HG02642 (cell line): ENCODE measurements around the gene GAGE12E.
"Not testable (repeated sequence)": the region's sequence is repeated elsewhere in the genome, so short reads cannot be mapped to it uniquely, and the experiment has no call there.

Experiments used
- ATAC-seq: cut with Tn5 transposase; IDR thresholded peaks from one replicate; pipeline ENCODE4 v1.9.1; 2021; ENCODE audit warnings: mild to moderate bottlenecking; ENCODE audit not compliant: unreplicated experiment, poor library complexity

Gene GAGE12E, protein sequence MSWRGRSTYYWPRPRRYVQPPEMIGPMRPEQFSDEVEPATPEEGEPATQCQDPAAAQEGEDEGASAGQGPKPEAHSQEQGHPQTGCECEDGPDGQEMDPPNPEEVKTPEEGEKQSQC

DNA sequence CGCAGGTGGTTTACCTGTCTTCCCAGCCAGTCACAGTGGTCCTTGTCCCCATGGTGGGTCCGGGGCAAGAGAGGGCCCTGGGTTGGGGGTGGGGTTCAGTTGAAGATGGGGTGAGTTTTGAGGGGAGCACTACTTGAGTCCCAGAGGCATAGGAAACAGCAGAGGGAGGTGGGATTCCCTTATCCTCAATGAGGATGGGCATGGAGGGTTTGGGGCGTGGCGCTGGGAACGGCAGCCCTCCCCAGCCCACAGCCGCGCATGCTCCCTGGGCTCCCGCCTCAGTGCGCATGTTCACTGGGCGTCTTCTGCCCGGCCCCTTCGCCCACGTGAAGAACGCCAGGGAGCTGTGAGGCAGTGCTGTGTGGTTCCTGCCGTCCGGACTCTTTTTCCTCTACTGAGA lies at the start of gene GAGE12E:
GAGE12E (plus strand) TSS at position 301 of the 400 bp plus-strand sequence. CDS start 1,155 bp downstream, outside the sequence.
- ATAC-seq = not testable (repeated sequence)

DNA sequence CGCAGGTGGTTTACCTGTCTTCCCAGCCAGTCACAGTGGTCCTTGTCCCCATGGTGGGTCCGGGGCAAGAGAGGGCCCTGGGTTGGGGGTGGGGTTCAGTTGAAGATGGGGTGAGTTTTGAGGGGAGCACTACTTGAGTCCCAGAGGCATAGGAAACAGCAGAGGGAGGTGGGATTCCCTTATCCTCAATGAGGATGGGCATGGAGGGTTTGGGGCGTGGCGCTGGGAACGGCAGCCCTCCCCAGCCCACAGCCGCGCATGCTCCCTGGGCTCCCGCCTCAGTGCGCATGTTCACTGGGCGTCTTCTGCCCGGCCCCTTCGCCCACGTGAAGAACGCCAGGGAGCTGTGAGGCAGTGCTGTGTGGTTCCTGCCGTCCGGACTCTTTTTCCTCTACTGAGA lies 19.2 kb upstream of the GAGE12E start, which contains the start of gene GAGE12C:
GAGE12C (plus strand) TSS at position 301 of the 400 bp plus-strand sequence. CDS start 1,155 bp downstream, outside the sequence.
- ATAC-seq = not testable (repeated sequence)

DNA sequence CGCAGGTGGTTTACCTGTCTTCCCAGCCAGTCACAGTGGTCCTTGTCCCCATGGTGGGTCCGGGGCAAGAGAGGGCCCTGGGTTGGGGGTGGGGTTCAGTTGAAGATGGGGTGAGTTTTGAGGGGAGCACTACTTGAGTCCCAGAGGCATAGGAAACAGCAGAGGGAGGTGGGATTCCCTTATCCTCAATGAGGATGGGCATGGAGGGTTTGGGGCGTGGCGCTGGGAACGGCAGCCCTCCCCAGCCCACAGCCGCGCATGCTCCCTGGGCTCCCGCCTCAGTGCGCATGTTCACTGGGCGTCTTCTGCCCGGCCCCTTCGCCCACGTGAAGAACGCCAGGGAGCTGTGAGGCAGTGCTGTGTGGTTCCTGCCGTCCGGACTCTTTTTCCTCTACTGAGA lies 9.7 kb upstream of the GAGE12E start, which contains the start of gene GAGE12D:
GAGE12D (plus strand) TSS at position 301 of the 400 bp plus-strand sequence. CDS start 1,155 bp downstream, outside the sequence.
- not testable (repeated sequence) for ATAC-seq

DNA sequence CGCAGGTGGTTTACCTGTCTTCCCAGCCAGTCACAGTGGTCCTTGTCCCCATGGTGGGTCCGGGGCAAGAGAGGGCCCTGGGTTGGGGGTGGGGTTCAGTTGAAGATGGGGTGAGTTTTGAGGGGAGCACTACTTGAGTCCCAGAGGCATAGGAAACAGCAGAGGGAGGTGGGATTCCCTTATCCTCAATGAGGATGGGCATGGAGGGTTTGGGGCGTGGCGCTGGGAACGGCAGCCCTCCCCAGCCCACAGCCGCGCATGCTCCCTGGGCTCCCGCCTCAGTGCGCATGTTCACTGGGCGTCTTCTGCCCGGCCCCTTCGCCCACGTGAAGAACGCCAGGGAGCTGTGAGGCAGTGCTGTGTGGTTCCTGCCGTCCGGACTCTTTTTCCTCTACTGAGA lies 9.5 kb downstream of the GAGE12E start, which contains the start of gene GAGE12F:
GAGE12F (plus strand) TSS at position 301 of the 400 bp plus-strand sequence. CDS start 1,155 bp downstream, outside the sequence.
- not testable (repeated sequence) for ATAC-seq

DNA sequence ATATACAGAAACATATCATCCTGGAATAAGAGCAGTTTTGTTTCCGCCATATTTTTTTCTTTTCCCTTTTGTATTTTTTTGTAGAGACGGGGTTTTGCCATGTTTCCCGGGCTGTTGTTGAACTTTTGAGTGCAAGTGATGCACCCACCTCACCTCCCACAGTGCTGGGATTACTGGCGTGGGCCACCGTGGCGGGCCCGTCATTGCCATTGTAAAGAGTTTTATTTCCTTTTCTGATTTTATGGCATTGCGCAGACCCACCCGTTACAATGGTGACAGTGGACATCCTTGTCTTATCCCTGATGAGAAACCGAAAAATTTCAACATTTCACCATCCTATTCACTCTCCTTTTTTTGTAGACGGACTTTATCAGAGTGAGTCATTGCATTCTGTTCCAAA lies 17.6 kb downstream of the GAGE12E start:
- not testable (repeated sequence) for ATAC-seq

DNA sequence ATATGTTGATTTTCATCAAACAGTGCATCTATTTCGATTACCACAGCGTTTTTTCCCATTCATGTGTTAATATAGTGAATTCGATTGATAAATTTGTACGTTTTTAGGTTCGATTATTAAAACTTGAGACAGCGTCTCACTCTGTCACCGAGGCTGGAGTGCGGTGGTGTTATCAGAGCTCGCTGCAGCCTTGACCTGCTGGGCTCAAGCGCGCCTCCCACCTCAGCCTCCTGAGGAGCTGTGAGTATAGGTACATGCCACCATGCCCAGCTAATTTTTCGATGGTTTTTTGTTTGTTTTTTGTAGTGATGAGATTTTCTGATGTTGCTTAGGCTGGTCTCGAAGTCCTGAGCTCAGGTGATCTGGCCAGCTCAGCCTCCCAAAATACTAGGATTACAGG lies 18.1 kb downstream of the GAGE12E start:
- ATAC-seq = not testable (repeated sequence)

DNA sequence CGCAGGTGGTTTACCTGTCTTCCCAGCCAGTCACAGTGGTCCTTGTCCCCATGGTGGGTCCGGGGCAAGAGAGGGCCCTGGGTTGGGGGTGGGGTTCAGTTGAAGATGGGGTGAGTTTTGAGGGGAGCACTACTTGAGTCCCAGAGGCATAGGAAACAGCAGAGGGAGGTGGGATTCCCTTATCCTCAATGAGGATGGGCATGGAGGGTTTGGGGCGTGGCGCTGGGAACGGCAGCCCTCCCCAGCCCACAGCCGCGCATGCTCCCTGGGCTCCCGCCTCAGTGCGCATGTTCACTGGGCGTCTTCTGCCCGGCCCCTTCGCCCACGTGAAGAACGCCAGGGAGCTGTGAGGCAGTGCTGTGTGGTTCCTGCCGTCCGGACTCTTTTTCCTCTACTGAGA lies 19.0 kb downstream of the GAGE12E start, which contains the start of gene GAGE12G:
GAGE12G (plus strand) TSS at position 301 of the 400 bp plus-strand sequence. CDS start 1,155 bp downstream, outside the sequence.
- ATAC-seq = not testable (repeated sequence)

DNA sequence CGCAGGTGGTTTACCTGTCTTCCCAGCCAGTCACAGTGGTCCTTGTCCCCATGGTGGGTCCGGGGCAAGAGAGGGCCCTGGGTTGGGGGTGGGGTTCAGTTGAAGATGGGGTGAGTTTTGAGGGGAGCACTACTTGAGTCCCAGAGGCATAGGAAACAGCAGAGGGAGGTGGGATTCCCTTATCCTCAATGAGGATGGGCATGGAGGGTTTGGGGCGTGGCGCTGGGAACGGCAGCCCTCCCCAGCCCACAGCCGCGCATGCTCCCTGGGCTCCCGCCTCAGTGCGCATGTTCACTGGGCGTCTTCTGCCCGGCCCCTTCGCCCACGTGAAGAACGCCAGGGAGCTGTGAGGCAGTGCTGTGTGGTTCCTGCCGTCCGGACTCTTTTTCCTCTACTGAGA lies 28.6 kb downstream of the GAGE12E start, which contains the start of gene GAGE12H:
GAGE12H (plus strand) TSS at position 301 of the 400 bp plus-strand sequence. CDS start 1,155 bp downstream, outside the sequence.
- ATAC-seq = not testable (repeated sequence)

DNA sequence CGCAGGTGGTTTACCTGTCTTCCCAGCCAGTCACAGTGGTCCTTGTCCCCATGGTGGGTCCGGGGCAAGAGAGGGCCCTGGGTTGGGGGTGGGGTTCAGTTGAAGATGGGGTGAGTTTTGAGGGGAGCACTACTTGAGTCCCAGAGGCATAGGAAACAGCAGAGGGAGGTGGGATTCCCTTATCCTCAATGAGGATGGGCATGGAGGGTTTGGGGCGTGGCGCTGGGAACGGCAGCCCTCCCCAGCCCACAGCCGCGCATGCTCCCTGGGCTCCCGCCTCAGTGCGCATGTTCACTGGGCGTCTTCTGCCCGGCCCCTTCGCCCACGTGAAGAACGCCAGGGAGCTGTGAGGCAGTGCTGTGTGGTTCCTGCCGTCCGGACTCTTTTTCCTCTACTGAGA lies 38.1 kb downstream of the GAGE12E start, which contains the start of gene GAGE2A:
GAGE2A (plus strand) TSS at position 301 of the 400 bp plus-strand sequence. CDS start 1,155 bp downstream, outside the sequence.
- ATAC-seq = not testable (repeated sequence)

DNA sequence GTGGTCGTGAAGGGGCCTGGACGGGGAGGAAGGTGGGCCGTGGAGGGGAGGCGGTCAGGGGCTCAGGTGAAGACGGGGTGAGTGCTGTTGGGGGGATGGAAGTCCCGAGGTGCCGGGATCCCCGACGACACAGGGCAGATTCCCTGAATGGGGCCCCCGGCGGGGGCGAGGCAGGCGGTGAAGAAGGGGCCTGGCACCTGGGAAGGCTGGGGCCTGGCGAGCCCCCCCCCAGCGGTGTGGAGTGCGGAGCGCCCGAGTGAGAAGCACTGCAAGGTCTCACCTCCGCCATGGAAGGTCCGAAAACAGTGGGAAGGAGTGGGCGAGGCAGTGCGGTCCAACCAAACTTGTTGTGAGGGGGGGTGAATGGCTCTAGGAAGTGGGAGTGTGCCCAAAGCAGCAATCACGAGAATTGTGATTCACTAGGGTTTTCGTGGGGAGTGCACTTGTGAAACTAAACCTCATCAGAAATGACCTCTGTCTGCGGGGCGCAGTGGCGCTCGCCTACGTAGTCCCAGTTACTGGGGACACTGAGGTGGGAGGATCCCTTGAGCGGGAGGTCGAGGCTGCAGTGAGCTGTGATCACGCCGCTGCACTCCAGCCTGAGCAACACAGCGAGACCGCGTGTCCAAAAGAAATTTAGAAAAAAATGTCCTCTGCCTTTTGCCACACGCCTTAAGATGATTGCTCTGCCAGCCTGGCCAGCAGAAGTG lies 38.8 kb downstream of the GAGE12E start:
- ATAC-seq = not testable (repeated sequence)

DNA sequence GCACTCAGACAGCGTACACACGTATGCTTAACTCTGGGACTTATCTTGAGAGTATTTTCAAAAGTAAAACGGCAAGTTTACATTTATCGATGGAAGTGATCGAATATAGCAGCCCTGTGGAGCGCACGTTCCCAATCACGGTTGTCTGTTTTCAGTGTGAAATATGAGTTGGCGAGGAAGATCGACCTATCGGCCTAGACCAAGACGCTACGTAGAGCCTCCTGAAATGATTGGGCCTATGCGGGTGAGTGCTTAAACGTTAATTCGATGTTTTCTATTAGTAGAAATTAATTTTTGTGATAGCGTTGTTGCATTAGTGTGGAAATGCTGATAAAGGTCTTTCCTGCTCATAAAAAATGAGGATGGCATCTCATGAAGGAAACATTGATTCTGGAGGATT lies 39.4 kb downstream of the GAGE12E start:
- not testable (repeated sequence) for ATAC-seq

DNA sequence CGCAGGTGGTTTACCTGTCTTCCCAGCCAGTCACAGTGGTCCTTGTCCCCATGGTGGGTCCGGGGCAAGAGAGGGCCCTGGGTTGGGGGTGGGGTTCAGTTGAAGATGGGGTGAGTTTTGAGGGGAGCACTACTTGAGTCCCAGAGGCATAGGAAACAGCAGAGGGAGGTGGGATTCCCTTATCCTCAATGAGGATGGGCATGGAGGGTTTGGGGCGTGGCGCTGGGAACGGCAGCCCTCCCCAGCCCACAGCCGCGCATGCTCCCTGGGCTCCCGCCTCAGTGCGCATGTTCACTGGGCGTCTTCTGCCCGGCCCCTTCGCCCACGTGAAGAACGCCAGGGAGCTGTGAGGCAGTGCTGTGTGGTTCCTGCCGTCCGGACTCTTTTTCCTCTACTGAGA lies 47.6 kb downstream of the GAGE12E start, which contains the start of gene GAGE1:
GAGE1 (plus strand) TSS at position 301 of the 400 bp plus-strand sequence. CDS start 1,155 bp downstream, outside the sequence.
- ATAC-seq = not testable (repeated sequence)
